ENCODE measurements around the gene STUM. TPM values are rescaled to one million over a fixed set of nuclear protein-coding genes. Genes with fewer than 3 reads are reported as not detected.

STUM gene
- polyA plus RNA-seq, 1 of the 3 experiments (the other 2 are of a cell fraction) = not detected

DNA sequence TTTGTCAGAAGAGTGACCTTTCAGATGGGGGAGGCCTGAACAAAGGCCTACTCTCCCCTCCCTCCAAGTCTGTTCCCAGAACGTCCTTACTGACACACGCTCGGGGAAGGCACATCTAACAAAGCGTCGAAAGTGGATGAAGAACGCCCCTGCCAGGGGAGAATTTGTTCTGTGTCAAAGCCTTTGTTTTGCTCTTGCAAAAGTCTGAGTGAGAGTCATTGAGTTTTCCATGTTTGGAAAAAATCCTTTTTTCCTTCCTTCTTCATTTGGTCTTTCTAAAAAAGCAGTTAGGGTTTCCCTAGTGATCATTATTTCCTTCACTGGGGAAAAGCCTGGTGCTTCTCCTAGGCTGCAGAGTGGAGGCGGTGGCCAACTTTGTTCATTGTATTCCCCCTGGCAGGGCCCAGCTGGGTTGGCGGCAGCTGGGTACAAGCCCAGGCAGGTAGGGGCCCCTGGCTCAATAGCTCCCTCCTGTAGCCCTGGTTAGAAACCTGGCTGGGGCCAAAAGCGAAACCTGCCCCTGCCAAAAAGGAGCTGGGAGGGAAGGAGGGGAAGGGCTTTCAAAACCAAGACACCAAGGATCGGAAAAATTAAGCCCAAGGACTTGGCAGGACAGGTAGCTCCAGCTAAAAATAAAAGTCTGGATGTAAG is 109.5 kb downstream of the STUM start:
- Histone ChIP-seq H3K4me3 (ENCODE audit: low read depth in 2 of 2, low read length in 1 of 2) (no peak overlapping the region), H2AFZ (ENCODE audit: low read depth) (no peak overlapping the region), H4K20me1 (ENCODE audit: insufficient read depth) (no peaks in the 10 kb centered on the region), H3K9me2 (no peaks in the 10 kb centered on the region), H3K9ac (no peak overlapping the region), H3K27me3 (ENCODE audit: insufficient read depth) (no peaks in the 10 kb centered on the region), H3K27ac (ENCODE audit: low read depth in 2 of 2, low read length in 1 of 2) (peak overlapping the region in 1 of 2 experiments; percentile 61; a peak in 1 of 4 replicates), H3K79me2 (ENCODE audit: insufficient read depth) (no peaks in the 10 kb centered on the region), H3K4me2 (peak overlapping the region; percentile 57; the same call in 1 of the 2 replicates), H3K4me1 (ENCODE audit: control insufficient read depth in 1 of 2, insufficient read depth in 2 of 2, low read depth in 1 of 2, low read length in 1 of 2) (peaks cover 41 to 47% of the 10 kb centered on the region in 2 experiments), H3K36me3 (replicated peaks in 1 of 2; ENCODE audit: control insufficient read depth in 1 of 2, insufficient read depth in 2 of 2, low read length in 1 of 2) (no peaks in the 10 kb centered on the region), H3K9me3 (no peaks in the 10 kb centered on the region), H3F3A (replicated peaks; ENCODE audit: insufficient read depth) (no peaks in the 10 kb centered on the region)
- no peak for DNase-seq
- TF ChIP-seq JUND (IDR thresholded peaks at IDR 0.05) = no peak
- no peak for TF ChIP-seq MEF2A (IDR thresholded peaks at IDR 0.05; ENCODE audit: borderline replicate concordance, low read depth)
- POLR2A ChIA-PET = no interaction called here
- WGBS (ENCODE audit: low lambda C conversion rate) = 95% methylated on average over 10 of the region's 10 CpGs
- CTCF ChIA-PET = no interaction called here

DNA sequence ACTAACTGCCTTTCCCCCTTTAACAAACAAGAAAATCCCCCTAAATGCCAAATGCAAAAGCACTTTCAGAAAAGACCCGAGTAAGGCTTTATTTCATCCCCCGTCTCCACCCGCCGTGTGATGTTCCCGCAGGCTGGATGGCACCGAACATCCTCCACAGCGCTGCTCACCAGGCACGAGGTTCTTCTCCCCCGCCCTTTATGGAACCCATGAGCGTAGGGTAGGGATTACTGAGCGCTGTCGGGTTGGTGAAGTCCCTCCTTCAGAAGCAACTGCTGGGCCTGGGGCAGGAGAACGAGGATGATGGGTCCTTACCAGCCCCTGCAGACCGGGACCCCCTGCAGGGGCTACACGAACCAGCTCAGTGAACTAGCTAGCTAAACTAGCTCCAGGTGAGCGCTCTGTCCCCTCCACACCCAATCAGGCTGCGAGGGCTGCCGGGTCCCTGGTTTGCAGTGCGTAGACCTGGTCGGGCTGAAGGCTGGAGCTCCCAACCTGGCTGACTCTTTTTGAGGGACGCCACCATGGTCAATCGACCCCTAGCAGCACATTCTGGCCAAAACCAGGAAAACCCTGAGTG is 110.1 kb downstream of the STUM start:
- Histone ChIP-seq H3K79me2 (ENCODE audit: insufficient read depth) (no peaks in the 10 kb centered on the region), H3K4me2 (no peak overlapping the region), H3K36me3 (replicated peaks in 1 of 2; ENCODE audit: control insufficient read depth in 1 of 2, insufficient read depth in 2 of 2, low read length in 1 of 2) (no peaks in the 10 kb centered on the region), H3K9me2 (no peaks in the 10 kb centered on the region), H3K27ac (ENCODE audit: low read depth in 2 of 2, low read length in 1 of 2) (no peak overlapping the region), H4K20me1 (ENCODE audit: insufficient read depth) (no peaks in the 10 kb centered on the region), H2AFZ (ENCODE audit: low read depth) (no peak overlapping the region), H3K27me3 (ENCODE audit: insufficient read depth) (no peaks in the 10 kb centered on the region), H3K9ac (no peak overlapping the region), H3F3A (replicated peaks; ENCODE audit: insufficient read depth) (no peaks in the 10 kb centered on the region), H3K9me3 (no peaks in the 10 kb centered on the region), H3K4me1 (ENCODE audit: control insufficient read depth in 1 of 2, insufficient read depth in 2 of 2, low read depth in 1 of 2, low read length in 1 of 2) (peaks cover 41 to 50% of the 10 kb centered on the region in 2 experiments), H3K4me3 (ENCODE audit: low read depth in 2 of 2, low read length in 1 of 2) (no peak overlapping the region)
- 92% methylated on average over 16 of the region's 22 CpGs for WGBS (ENCODE audit: low lambda C conversion rate)
- ChIA-PET POLR2A (no interaction called here), CTCF (no interaction called here)
- DNase-seq = no peak
- TF ChIP-seq TEAD4 (IDR thresholded peaks at IDR 0.05; ENCODE audit: borderline replicate concordance, insufficient read depth) = no peak
- no peak for TF ChIP-seq MXI1 (IDR thresholded peaks at IDR 0.05; ENCODE audit: low read depth, low read length)
- no peak for TF ChIP-seq ELF1 (IDR thresholded peaks at IDR 0.05)
- TF ChIP-seq EP300 (IDR thresholded peaks at IDR 0.05; ENCODE audit: borderline replicate concordance in 1 of 2, low read depth in 1 of 2, low read length in 1 of 2) = no peak
- TF ChIP-seq FOSL2 (IDR thresholded peaks at IDR 0.05; ENCODE audit: borderline replicate concordance, low read depth) = no peak
- TF ChIP-seq, protein P1, sequence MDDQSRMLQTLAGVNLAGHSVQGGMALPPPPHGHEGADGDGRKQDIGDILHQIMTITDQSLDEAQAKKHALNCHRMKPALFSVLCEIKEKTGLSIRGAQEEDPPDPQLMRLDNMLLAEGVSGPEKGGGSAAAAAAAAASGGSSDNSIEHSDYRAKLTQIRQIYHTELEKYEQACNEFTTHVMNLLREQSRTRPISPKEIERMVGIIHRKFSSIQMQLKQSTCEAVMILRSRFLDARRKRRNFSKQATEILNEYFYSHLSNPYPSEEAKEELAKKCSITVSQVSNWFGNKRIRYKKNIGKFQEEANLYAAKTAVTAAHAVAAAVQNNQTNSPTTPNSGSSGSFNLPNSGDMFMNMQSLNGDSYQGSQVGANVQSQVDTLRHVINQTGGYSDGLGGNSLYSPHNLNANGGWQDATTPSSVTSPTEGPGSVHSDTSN (IDR thresholded peaks at IDR 0.05) = no peak
- TF ChIP-seq, protein P2, sequence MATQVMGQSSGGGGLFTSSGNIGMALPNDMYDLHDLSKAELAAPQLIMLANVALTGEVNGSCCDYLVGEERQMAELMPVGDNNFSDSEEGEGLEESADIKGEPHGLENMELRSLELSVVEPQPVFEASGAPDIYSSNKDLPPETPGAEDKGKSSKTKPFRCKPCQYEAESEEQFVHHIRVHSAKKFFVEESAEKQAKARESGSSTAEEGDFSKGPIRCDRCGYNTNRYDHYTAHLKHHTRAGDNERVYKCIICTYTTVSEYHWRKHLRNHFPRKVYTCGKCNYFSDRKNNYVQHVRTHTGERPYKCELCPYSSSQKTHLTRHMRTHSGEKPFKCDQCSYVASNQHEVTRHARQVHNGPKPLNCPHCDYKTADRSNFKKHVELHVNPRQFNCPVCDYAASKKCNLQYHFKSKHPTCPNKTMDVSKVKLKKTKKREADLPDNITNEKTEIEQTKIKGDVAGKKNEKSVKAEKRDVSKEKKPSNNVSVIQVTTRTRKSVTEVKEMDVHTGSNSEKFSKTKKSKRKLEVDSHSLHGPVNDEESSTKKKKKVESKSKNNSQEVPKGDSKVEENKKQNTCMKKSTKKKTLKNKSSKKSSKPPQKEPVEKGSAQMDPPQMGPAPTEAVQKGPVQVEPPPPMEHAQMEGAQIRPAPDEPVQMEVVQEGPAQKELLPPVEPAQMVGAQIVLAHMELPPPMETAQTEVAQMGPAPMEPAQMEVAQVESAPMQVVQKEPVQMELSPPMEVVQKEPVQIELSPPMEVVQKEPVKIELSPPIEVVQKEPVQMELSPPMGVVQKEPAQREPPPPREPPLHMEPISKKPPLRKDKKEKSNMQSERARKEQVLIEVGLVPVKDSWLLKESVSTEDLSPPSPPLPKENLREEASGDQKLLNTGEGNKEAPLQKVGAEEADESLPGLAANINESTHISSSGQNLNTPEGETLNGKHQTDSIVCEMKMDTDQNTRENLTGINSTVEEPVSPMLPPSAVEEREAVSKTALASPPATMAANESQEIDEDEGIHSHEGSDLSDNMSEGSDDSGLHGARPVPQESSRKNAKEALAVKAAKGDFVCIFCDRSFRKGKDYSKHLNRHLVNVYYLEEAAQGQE (IDR thresholded peaks at IDR 0.05; ENCODE audit: low read depth, low read length) = no peak
- TF ChIP-seq FOXJ3 (CRISPR knock-in tag; IDR thresholded peaks at IDR 0.05) = no peak
- TF ChIP-seq, protein P3, sequence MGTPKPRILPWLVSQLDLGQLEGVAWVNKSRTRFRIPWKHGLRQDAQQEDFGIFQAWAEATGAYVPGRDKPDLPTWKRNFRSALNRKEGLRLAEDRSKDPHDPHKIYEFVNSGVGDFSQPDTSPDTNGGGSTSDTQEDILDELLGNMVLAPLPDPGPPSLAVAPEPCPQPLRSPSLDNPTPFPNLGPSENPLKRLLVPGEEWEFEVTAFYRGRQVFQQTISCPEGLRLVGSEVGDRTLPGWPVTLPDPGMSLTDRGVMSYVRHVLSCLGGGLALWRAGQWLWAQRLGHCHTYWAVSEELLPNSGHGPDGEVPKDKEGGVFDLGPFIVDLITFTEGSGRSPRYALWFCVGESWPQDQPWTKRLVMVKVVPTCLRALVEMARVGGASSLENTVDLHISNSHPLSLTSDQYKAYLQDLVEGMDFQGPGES (IDR thresholded peaks at IDR 0.05; ENCODE audit: low read depth, low read length) = no peak
- TF ChIP-seq NFIC (IDR thresholded peaks at IDR 0.05; ENCODE audit: borderline replicate concordance) = no peak
- TF ChIP-seq, protein P4, sequence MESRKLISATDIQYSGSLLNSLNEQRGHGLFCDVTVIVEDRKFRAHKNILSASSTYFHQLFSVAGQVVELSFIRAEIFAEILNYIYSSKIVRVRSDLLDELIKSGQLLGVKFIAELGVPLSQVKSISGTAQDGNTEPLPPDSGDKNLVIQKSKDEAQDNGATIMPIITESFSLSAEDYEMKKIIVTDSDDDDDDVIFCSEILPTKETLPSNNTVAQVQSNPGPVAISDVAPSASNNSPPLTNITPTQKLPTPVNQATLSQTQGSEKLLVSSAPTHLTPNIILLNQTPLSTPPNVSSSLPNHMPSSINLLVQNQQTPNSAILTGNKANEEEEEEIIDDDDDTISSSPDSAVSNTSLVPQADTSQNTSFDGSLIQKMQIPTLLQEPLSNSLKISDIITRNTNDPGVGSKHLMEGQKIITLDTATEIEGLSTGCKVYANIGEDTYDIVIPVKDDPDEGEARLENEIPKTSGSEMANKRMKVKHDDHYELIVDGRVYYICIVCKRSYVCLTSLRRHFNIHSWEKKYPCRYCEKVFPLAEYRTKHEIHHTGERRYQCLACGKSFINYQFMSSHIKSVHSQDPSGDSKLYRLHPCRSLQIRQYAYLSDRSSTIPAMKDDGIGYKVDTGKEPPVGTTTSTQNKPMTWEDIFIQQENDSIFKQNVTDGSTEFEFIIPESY (IDR thresholded peaks at IDR 0.05; ENCODE audit: borderline replicate concordance, low read depth) = no peak
- TF ChIP-seq TCF12 (IDR thresholded peaks at IDR 0.05) = no peak
- TF ChIP-seq RXRA (IDR thresholded peaks at IDR 0.05; ENCODE audit: borderline replicate concordance, low read depth) = no peak
- TF ChIP-seq, protein P5, sequence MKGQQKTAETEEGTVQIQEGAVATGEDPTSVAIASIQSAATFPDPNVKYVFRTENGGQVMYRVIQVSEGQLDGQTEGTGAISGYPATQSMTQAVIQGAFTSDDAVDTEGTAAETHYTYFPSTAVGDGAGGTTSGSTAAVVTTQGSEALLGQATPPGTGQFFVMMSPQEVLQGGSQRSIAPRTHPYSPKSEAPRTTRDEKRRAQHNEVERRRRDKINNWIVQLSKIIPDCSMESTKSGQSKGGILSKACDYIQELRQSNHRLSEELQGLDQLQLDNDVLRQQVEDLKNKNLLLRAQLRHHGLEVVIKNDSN (IDR thresholded peaks at IDR 0.05; ENCODE audit: borderline replicate concordance, low read depth) = no peak
- no peak for TF ChIP-seq EZH2phosphoT487 (IDR thresholded peaks at IDR 0.05; ENCODE audit: borderline replicate concordance, low read depth)
- no peak for TF ChIP-seq JUND (IDR thresholded peaks at IDR 0.05)
